K562 (cell line): ENCODE measurements around the gene STK32C. TPM values are rescaled to one million over a fixed set of nuclear protein-coding genes. Genes with fewer than 3 reads are reported as not detected.
A peak's percentile ranks its signal among the peaks of the same experiment; 100 is the strongest.

Experiments used
- ELK3 ChIP-seq: fragments of 450-650 bp; formaldehyde crosslinking; IDR thresholded peaks from 2 replicates; pipeline ENCODE4 v1.4.0; 2020; ENCODE audit warnings: mild to moderate bottlenecking
- FOXA3 ChIP-seq, 2 experiments: fragments of 450-650 bp in 1 of 2; sonication (generic) in 1 of 2; formaldehyde crosslinking; IDR thresholded peaks in 1 of 2; conservative IDR thresholded peaks in 1 of 2; 2 replicates each; pipeline versions ENCODE4 v1.4.0 to v1.8.0; 2020 to 2022; ENCODE audit warnings: mild to moderate bottlenecking in 2 of 2, missing genetic modification reagents in 1 of 2
- GATAD2A ChIP-seq: fragments of 450-650 bp; IDR thresholded peaks from 2 replicates; pipeline ENCODE4 v1.6.1; 2017
- HCFC1 ChIP-seq: IDR thresholded peaks from 2 replicates; pipeline ENCODE4 v1.6.1; 2012; ENCODE audit warnings: low read depth, low read length, improper control_type of control experiment
- HDGF ChIP-seq: fragments of 450-650 bp; IDR thresholded peaks from 2 replicates; pipeline ENCODE4 v1.6.1; 2016
- MECOM ChIP-seq: fragments of 250-450 bp; sonication (Bioruptor Pico); IDR thresholded peaks from 2 replicates; pipeline ENCODE4 v1.8.0; 2022; ENCODE audit warnings: inconsistent platforms
- MYNN ChIP-seq, 2 experiments: sonication (generic); formaldehyde crosslinking in 1 of 2; IDR thresholded peaks; 2 replicates each; pipeline versions ENCODE4 v1.5.0 to v1.6.1; 2016 to 2020; ENCODE audit warnings: antibody characterized with exemption in 1 of 2, missing genetic modification reagents in 1 of 2
- NCOR1 ChIP-seq: fragments of 450-650 bp; IDR thresholded peaks from 2 replicates; pipeline ENCODE4 v1.6.1; 2016; ENCODE audit warnings: mild to moderate bottlenecking, moderate library complexity
- NUFIP1 ChIP-seq: fragments of 450-650 bp; IDR thresholded peaks from 2 replicates; pipeline ENCODE4 v1.6.1; 2018; ENCODE audit not compliant: partially characterized antibody
- POLR3A ChIP-seq: IDR thresholded peaks from 2 replicates; pipeline ENCODE4 v1.6.1; 2011; ENCODE audit warnings: borderline replicate concordance, mild to moderate bottlenecking, moderate library complexity; ENCODE audit not compliant: insufficient read length, insufficient read depth; ENCODE audit errors: extremely low read depth
- SAFB2 ChIP-seq: fragments of 200-400 bp; formaldehyde crosslinking; IDR thresholded peaks from 2 replicates; pipeline ENCODE4 v1.6.1; 2018; ENCODE audit warnings: borderline replicate concordance, low read length, low read depth, moderate library complexity; ENCODE audit not compliant: severe bottlenecking
- ZMIZ1 ChIP-seq, 2 experiments: fragments of 150-350 bp in 1 of 2; IDR thresholded peaks; 2 replicates each; pipeline ENCODE4 v1.6.1; 2012 to 2016; ENCODE audit warnings: low read depth in 2 of 2, low read length in 2 of 2, mild to moderate bottlenecking in 1 of 2, moderate library complexity in 1 of 2
- ZNF146 ChIP-seq: IDR thresholded peaks from one replicate; pipeline ENCODE4 v1.6.1; 2018; ENCODE audit warnings: missing compliant biosample characterization; ENCODE audit not compliant: unreplicated experiment
- ZNF740 ChIP-seq, 3 experiments: fragments of 200-800 bp in 1 of 3; sonication (Bioruptor generic) in 1 of 3; sonication (generic) in 1 of 3; formaldehyde crosslinking in 1 of 3; IDR thresholded peaks; 2 replicates each; pipeline versions ENCODE4 v1.6.1 to v1.8.0; 2016 to 2022; ENCODE audit warnings: mild to moderate bottlenecking in 2 of 3, missing compliant biosample characterization in 2 of 3, missing genetic modification characterization in 2 of 3, missing genetic modification reagents in 1 of 3
- ZSCAN29 ChIP-seq: fragments of 450-650 bp; IDR thresholded peaks from 2 replicates; pipeline ENCODE4 v1.6.1; 2017
- polyA plus RNA-seq, 8 experiments: library from polyadenylated mRNA; depleted of rRNA in 4 of 8; stranded (reverse) in 5 of 8; unstranded in 3 of 8; fragments of >200 nt; fragmentation: Nextera tagmentation in 2 of 8; fragmentation: Illumina TruSeq in 1 of 8; extraction: Ambion mirVana in 2 of 8; extraction: Trizol in 1 of 8; gene quantifications; 2 replicates each; pipeline versions ENCODE4 v1.2.1 to v1.2.3, GENCODE V29; 2011 to 2014; ENCODE audit warnings: inconsistent platforms in 1 of 8, missing spikeins in 1 of 8
- total RNA-seq, 7 experiments: library from RNA; depleted of rRNA in 6 of 7; stranded (reverse); fragments of >200 nt in 6 of 7; fragmentation: Illumina TruSeq in 2 of 7; extraction: Trizol in 2 of 7; gene quantifications; 2 replicates each; pipeline versions ENCODE4 v1.2.1 to v1.2.3, GENCODE V29; 2011 to 2021; ENCODE audit warnings: low replicate concordance in 1 of 7

STK32C gene
- total and polyA plus RNA-seq, 9 of the 15 experiments (the other 6 are each of a cell fraction or from before 2014, with no cell fraction given), result 1.5 to 20.9 (median 6.5) TPM

GRCh38 chr10:132335189-132336063 is 27.7 kb upstream of the STK32C start (continued):
- TF ChIP-seq SAFB2 (no peak), HCFC1 (no peak), ZNF146 (CRISPR knock-in tag) (no peak), ZMIZ1 (IDR thresholded peaks at IDR 0.05; ENCODE audit: low read depth in 2 of 2, low read length in 2 of 2) (0 out of 4 replicates have a peak, but pooled peaks of 1 of the 2 experiments have one; percentile 26), ELK3 (CRISPR knock-in tag) (no peak), POLR3A (no peak), MYNN (IDR thresholded peaks at IDR 0.05) (no peak), MYNN (CRISPR knock-in tag; IDR thresholded peaks at IDR 0.05) (no peak), HDGF (no peak), ZNF740 (CRISPR knock-in tag; IDR thresholded peaks at IDR 0.05) (peak; percentile 94), ZNF740 (tag; IDR thresholded peaks at IDR 0.05) (peak in 1 of 2 experiments; percentile 84; a peak in 2 of 4 replicates), GATAD2A (peak; percentile 36; the same call in 1 of the 2 replicates), ZSCAN29 (no peak), MECOM (CRISPR knock-in tag) (no peak), NCOR1 (no peak), FOXA3 (CRISPR knock-in tag; conservative IDR thresholded peaks at IDR 0.05 in 1 of 2, IDR thresholded peaks at IDR 0.05 in 1 of 2) (no peak), NUFIP1 (no peak)
